Esophagus muscularis mucosa (tissue), 4 donors: ENCODE results near the gene PDP2. TPM values are rescaled to one million over a fixed set of nuclear protein-coding genes. Genes with fewer than 3 reads are reported as not detected.

ENCODE experiments used
- DNase-seq: peaks from one replicate; pipeline ENCODE4 v3.0.0-alpha.2; 2017; ENCODE audit errors: extremely low spot score
- H3K27ac ChIP-seq, 4 donors: fragments of 200-600 bp; sonication (generic); replicated peaks in 1 of 4; 1 replicate in 3 of 4; 2 replicates in 1 of 4; pipeline ENCODE4 v1.5.1; 2016 to 2019; ENCODE audit warnings: mild to moderate bottlenecking in 1 of 4
- H3K27me3 ChIP-seq, 4 donors: fragments of 200-600 bp; sonication (generic); one replicate each; pipeline versions ENCODE4 v1.5.1 to v1.6.0; 2016 to 2019
- H3K36me3 ChIP-seq, 4 donors: fragments of 200-600 bp; sonication (generic); one replicate each; pipeline ENCODE4 v1.5.1; 2016 to 2019
- H3K4me1 ChIP-seq, 4 donors: fragments of 200-600 bp; sonication (generic); one replicate each; pipeline ENCODE4 v1.5.1; 2016 to 2019
- H3K4me3 ChIP-seq, 4 donors: fragments of 200-600 bp; sonication (generic); 1 replicate in 2 of 4; 2 replicates in 2 of 4; pipeline ENCODE4 v1.5.1; 2016 to 2019; ENCODE audit warnings: mild to moderate bottlenecking in 4 of 4, moderate library complexity in 1 of 4
- H3K9me3 ChIP-seq, 4 donors: fragments of 200-600 bp; sonication (generic); 1 replicate in 3 of 4; 2 replicates in 1 of 4; pipeline ENCODE4 v1.5.1; 2016 to 2019
- EP300 ChIP-seq: sonication (generic); formaldehyde crosslinking; IDR thresholded peaks from one replicate; pipeline ENCODE4 v1.6.1; 2017; ENCODE audit warnings: antibody characterized with exemption
- POLR2A ChIP-seq: fragments of 450-650 bp; IDR thresholded peaks from one replicate; pipeline ENCODE4 v1.6.1; 2017; ENCODE audit warnings: antibody characterized with exemption, moderate library complexity, mild to moderate bottlenecking, low read depth
- POLR2AphosphoS5 ChIP-seq, 2 donors: sonication (generic); formaldehyde crosslinking; IDR thresholded peaks; one replicate each; pipeline ENCODE4 v1.6.1; 2017; ENCODE audit warnings: antibody characterized with exemption in 2 of 2
- WGBS: methylation state at CpG from one replicate; pipeline ENCODE4 v1.1.5; 2018; 5-methylcytosine and 5-hydroxymethylcytosine counted together
- intact Hi-C: fragments of 100-400 bp; cut with DNase I; formaldehyde crosslinking; loops from one replicate; pipeline ENCODE4 v1.15.1; 2023
- total RNA-seq, 4 donors: library from RNA; depleted of rRNA; stranded (reverse); fragments of >200 nt; gene quantifications; one replicate each; pipeline versions ENCODE4 v1.1.0 to v1.2.1, GENCODE V29; 2016
- TF ChIP-seq, protein P1 (sequence below), 3 experiments: fragments of 200-600 bp in 2 of 3; fragments of 450-650 bp in 1 of 3; sonication (generic) in 2 of 3; IDR thresholded peaks; one replicate each; pipeline ENCODE4 v1.5.1; 2017 to 2019; ENCODE audit warnings: antibody characterized with exemption in 3 of 3, mild to moderate bottlenecking in 2 of 3, moderate library complexity in 1 of 3

Gene PDP2
- total RNA-seq, 4 donors from 2014 or later: 5.5 to 9.3 (median 7.6) TPM

DNA sequence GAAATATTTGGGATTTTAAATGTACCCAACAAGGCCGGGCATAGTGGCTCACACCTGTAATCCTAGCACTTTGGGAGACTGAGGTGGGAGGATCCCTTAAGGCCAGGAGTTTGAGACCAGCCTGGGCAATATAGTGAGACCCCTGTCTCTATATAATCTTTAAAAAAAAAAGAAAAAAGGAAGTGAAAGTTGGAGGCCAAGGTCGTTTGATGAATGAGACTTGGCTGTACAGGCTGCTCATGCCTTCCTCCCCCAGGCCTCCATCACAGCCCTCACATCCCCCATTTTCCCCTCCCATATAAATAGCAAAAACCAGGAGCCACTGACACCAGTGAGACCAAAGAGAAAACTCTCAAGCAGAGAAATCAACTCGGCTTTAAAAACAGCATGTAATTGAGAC lies 39.4 kb upstream of the PDP2 start:
- WGBS: 55% methylated on average over 3 of the region's 3 CpGs
- H3K27ac ChIP-seq: no peak overlapping the region
- intact Hi-C loops: no loop called here
- H3K9me3 ChIP-seq: peaks cover 0 to 4% (median 0%) of the 10 kb centered on the region in 4 donors
- H3K36me3 ChIP-seq: no peaks in the 10 kb centered on the region
- no peak overlapping the region for H3K4me3 ChIP-seq
- H3K27me3 ChIP-seq: peaks cover 4 to 26% (median 18%) of the 10 kb centered on the region in 4 donors
- TF ChIP-seq, protein P1, sequence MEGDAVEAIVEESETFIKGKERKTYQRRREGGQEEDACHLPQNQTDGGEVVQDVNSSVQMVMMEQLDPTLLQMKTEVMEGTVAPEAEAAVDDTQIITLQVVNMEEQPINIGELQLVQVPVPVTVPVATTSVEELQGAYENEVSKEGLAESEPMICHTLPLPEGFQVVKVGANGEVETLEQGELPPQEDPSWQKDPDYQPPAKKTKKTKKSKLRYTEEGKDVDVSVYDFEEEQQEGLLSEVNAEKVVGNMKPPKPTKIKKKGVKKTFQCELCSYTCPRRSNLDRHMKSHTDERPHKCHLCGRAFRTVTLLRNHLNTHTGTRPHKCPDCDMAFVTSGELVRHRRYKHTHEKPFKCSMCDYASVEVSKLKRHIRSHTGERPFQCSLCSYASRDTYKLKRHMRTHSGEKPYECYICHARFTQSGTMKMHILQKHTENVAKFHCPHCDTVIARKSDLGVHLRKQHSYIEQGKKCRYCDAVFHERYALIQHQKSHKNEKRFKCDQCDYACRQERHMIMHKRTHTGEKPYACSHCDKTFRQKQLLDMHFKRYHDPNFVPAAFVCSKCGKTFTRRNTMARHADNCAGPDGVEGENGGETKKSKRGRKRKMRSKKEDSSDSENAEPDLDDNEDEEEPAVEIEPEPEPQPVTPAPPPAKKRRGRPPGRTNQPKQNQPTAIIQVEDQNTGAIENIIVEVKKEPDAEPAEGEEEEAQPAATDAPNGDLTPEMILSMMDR (IDR thresholded peaks at IDR 0.05): no peak
- TF ChIP-seq POLR2AphosphoS5 (IDR thresholded peaks at IDR 0.05): no peak
- no peak for TF ChIP-seq POLR2A
- no peak for TF ChIP-seq EP300
- DNase-seq: no peak
- peaks cover 11 to 22% (median 21%) of the 10 kb centered on the region in 4 donors for H3K4me1 ChIP-seq

DNA sequence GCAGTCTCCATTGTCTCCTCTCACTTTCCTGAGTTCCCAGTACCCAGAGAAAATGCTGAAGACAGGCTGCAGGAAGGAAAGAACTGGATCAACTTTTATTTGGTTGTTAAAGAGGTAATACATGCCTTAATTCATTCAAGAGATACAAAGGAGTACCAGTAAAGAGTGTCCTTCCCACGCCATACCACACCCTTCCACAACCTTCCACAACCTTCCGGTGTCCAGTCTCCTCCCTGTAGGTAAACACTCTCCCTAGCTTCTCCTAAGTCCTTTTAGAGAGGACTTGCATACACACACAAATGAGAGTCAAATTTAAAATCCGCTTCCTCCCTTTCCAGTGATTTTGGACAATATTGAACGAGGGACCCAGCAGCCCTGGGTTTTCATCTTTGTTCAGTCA lies 38.9 kb upstream of the PDP2 start:
- peaks cover 11 to 23% (median 22%) of the 10 kb centered on the region in 4 donors for H3K4me1 ChIP-seq
- H3K36me3 ChIP-seq: no peaks in the 10 kb centered on the region
- H3K4me3 ChIP-seq: no peak overlapping the region
- H3K27me3 ChIP-seq: peaks cover 4 to 31% (median 18%) of the 10 kb centered on the region in 4 donors
- DNase-seq: no peak
- H3K9me3 ChIP-seq: peaks cover 0 to 4% (median 0%) of the 10 kb centered on the region in 4 donors
- 76% methylated on average over 4 of the region's 4 CpGs for WGBS
- intact Hi-C loops: no loop called here
- TF ChIP-seq, protein P1 (IDR thresholded peaks at IDR 0.05): no peak
- TF ChIP-seq POLR2AphosphoS5 (IDR thresholded peaks at IDR 0.05): no peak
- no peak for TF ChIP-seq POLR2A
- TF ChIP-seq EP300: no peak
- no peak overlapping the region for H3K27ac ChIP-seq

DNA sequence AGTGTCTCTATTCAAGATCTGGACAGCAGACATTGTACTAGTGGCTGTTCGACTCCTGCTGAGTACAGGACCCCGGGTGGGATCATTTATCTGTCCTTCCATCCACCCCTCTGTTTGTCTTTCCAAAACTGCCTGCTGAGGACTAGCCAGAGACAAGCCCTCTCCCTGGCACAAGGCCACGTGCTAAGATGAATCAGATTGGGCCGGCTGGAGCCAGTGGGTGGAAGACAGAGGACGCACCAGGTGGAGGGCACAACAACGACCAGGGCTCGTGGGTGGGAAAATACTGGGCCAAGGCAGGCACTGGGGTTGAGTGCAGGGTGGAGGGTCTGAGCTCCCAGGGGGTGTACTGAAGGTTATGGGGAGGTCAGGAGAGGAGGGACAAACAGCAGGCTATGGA lies 37.5 kb upstream of the PDP2 start:
- H3K9me3 ChIP-seq: peaks cover 0 to 4% (median 0%) of the 10 kb centered on the region in 4 donors
- peaks cover 11 to 23% (median 22%) of the 10 kb centered on the region in 4 donors for H3K4me1 ChIP-seq
- no peak for DNase-seq
- 64% methylated on average over 6 of the region's 7 CpGs for WGBS
- no peak for TF ChIP-seq EP300
- TF ChIP-seq POLR2AphosphoS5 (IDR thresholded peaks at IDR 0.05): no peak
- no peak for TF ChIP-seq POLR2A
- TF ChIP-seq, protein P1 (IDR thresholded peaks at IDR 0.05): no peak
- peaks cover 4 to 45% (median 18%) of the 10 kb centered on the region in 4 donors for H3K27me3 ChIP-seq
- no peak overlapping the region for H3K4me3 ChIP-seq
- no peaks in the 10 kb centered on the region for H3K36me3 ChIP-seq
- H3K27ac ChIP-seq: no peak overlapping the region
- intact Hi-C loops: no loop called here

DNA sequence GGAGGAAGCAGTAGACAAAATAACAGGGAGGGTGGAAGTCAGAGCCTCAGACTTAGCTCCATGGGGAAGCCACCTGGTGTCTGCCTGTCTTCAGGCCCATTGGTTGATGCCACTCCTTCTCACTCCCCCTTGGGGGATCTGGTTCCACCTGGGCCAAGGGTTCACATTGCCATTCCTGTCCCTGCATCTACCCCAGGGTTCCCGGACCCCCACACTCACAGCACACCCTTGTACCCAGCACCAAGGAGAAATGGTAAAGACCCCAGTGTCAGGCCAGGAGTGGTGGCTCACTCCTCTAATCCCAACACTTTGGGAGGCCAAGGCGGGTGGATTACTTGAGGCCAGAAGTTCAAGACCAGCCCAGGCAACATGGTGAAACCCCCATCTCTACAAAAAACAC lies 37.1 kb upstream of the PDP2 start:
- intact Hi-C loops: no loop called here
- WGBS: 88% methylated on average over 2 of the region's 2 CpGs
- no peak overlapping the region for H3K4me3 ChIP-seq
- DNase-seq: no peak
- H3K27ac ChIP-seq: no peak overlapping the region
- H3K36me3 ChIP-seq: no peaks in the 10 kb centered on the region
- H3K4me1 ChIP-seq: peaks cover 11 to 23% (median 22%) of the 10 kb centered on the region in 4 donors
- H3K27me3 ChIP-seq: peaks cover 4 to 49% (median 18%) of the 10 kb centered on the region in 4 donors
- TF ChIP-seq EP300 (no peak), POLR2AphosphoS5 (IDR thresholded peaks at IDR 0.05) (no peak), POLR2A (no peak)
- TF ChIP-seq, protein P1 (IDR thresholded peaks at IDR 0.05): no peak
- peaks cover 0 to 4% (median 0%) of the 10 kb centered on the region in 4 donors for H3K9me3 ChIP-seq

DNA sequence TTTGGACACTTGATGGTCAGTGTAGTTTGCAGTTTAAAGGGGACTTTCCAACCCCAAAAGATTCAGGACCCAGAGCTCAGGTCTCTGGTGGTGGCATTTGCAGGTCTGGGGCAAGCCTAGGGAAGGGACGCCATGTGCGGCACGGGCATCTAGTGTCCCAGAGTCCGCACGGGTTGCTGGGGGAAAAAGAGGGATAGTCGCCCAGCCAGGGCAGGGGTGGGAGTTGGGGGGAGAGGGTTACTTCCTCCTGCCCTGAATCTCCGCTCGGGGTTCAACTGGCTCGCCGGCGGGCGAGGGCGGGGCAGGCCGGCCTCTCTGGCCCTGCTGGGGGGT lies 36.3 kb upstream of the PDP2 start:
- Histone ChIP-seq H3K27me3 (peaks cover 4 to 57% (median 18%) of the 10 kb centered on the region in 4 donors), H3K9me3 (no peaks in the 10 kb centered on the region), H3K4me3 (peak overlapping the region; percentile 45 to 58 (median 52)), H3K4me1 (peaks cover 11 to 23% (median 22%) of the 10 kb centered on the region in 4 donors), H3K36me3 (no peaks in the 10 kb centered on the region), H3K27ac (no peak overlapping the region)
- intact Hi-C loops: no loop called here
- TF ChIP-seq EP300 (no peak), POLR2AphosphoS5 (IDR thresholded peaks at IDR 0.05) (no peak), POLR2A (no peak)
- TF ChIP-seq, protein P1 (IDR thresholded peaks at IDR 0.05): no peak
- WGBS: 20% methylated on average over 2 of the region's 14 CpGs
- DNase-seq: no peak
